ENCODE measurements around the gene NPW.
"Not testable (repeated sequence)": the region's sequence is repeated elsewhere in the genome, so short reads cannot be mapped to it uniquely, and the experiment has no call there.

Gene NPW

GRCh38 chr16:2007081-2007836 lies 12.3 kb upstream of the NPW start:
- H3K9me3 ChIP-seq = no peaks in the 10 kb centered on the region
- DNase-seq = no peak
- no peak for TF ChIP-seq CTCF (IDR thresholded peaks at IDR 0.05; ENCODE audit: low read depth, low read length)
- peaks cover 32% of the 10 kb centered on the region for H3K36me3 ChIP-seq
- peaks cover 29% of the 10 kb centered on the region for H3K4me1 ChIP-seq
- H3K27me3 ChIP-seq = no peaks in the 10 kb centered on the region
- peak overlapping the region; percentile 91 for H3K4me3 ChIP-seq (ENCODE audit: low read depth, low read length)

- peaks cover 24% of the 10 kb centered on the region for H3K36me3 ChIP-seq
- no peak for TF ChIP-seq CTCF (IDR thresholded peaks at IDR 0.05; ENCODE audit: low read depth, low read length)
- H3K9me3 ChIP-seq = no peaks in the 10 kb centered on the region
- no peaks in the 10 kb centered on the region for H3K27me3 ChIP-seq
- H3K4me1 ChIP-seq = peaks cover 29% of the 10 kb centered on the region
- H3K4me3 ChIP-seq (ENCODE audit: low read depth, low read length) = peak overlapping the region; percentile 91
- no peak for DNase-seq
Observed at GRCh38 chr16:2008009-2008526, 11.5 kb upstream of the NPW start.

- no peaks in the 10 kb centered on the region for H3K27me3 ChIP-seq
- TF ChIP-seq CTCF (IDR thresholded peaks at IDR 0.05; ENCODE audit: low read depth, low read length) = no peak
- peaks cover 18% of the 10 kb centered on the region for H3K36me3 ChIP-seq
- no peak for DNase-seq
- H3K9me3 ChIP-seq = no peaks in the 10 kb centered on the region
- H3K4me1 ChIP-seq = peaks cover 29% of the 10 kb centered on the region
- peak overlapping the region; percentile 91 for H3K4me3 ChIP-seq (ENCODE audit: low read depth, low read length)
Observed at GRCh38 chr16:2008631-2009163, 10.9 kb upstream of the NPW start.

- H3K4me3 ChIP-seq (ENCODE audit: low read depth, low read length) = peak overlapping the region; percentile 91
- peaks cover 17% of the 10 kb centered on the region for H3K36me3 ChIP-seq
- no peaks in the 10 kb centered on the region for H3K27me3 ChIP-seq
- DNase-seq = no peak
- no peak for TF ChIP-seq CTCF (IDR thresholded peaks at IDR 0.05; ENCODE audit: low read depth, low read length)
- no peaks in the 10 kb centered on the region for H3K9me3 ChIP-seq
- peaks cover 26% of the 10 kb centered on the region for H3K4me1 ChIP-seq
Observed at GRCh38 chr16:2009164-2009711, 10.3 kb upstream of the NPW start.

GRCh38 chr16:2009791-2010510 lies 9.6 kb upstream of the NPW start, which contains the start of gene ZNF598:
Gene ZNF598, minus strand, starts transcription at chr16:2009821.
- no peaks in the 10 kb centered on the region for H3K9me3 ChIP-seq
- H3K4me1 ChIP-seq = peaks cover 19% of the 10 kb centered on the region
- no peak for TF ChIP-seq CTCF (IDR thresholded peaks at IDR 0.05; ENCODE audit: low read depth, low read length)
- no peaks in the 10 kb centered on the region for H3K27me3 ChIP-seq
- peak; percentile 91 for DNase-seq
- peak within 1 kb of the TSS; percentile 91 for H3K4me3 ChIP-seq (ENCODE audit: low read depth, low read length)
- peaks cover 11% of the 10 kb centered on the region for H3K36me3 ChIP-seq

- not testable (repeated sequence) for H3K4me3 ChIP-seq (ENCODE audit: low read depth, low read length); H3K9me3 ChIP-seq; DNase-seq; H3K4me1 ChIP-seq; H3K27me3 ChIP-seq
- peaks cover 11% of the 10 kb centered on the region for H3K36me3 ChIP-seq
Observed at GRCh38 chr16:2011726-2012125, 7.9 kb upstream of the NPW start.

Data from BE2C (cell line).